ENCODE results near the gene PRR5L.

- TF ChIP-seq ZNF274 (IDR thresholded peaks at IDR 0.05; ENCODE audit: low read depth, low read length) (no peak), YY1 (IDR thresholded peaks at IDR 0.05; ENCODE audit: insufficient read depth, insufficient read length) (no peak), SUZ12 (IDR thresholded peaks at IDR 0.05; ENCODE audit: extremely low read depth, insufficient read depth, insufficient read length) (no peak)
Observed at GRCh38 chr11:36426226-36426848, 130.2 kb downstream of the PRR5L start.

Measured in NT2/D1 (cell line).